Anterior cingulate cortex (tissue), 58 donors: ENCODE data around the gene INHBE.
"Not testable (repeated sequence)": the region's sequence is repeated elsewhere in the genome, so short reads cannot be mapped to it uniquely, and the experiment has no call there.

Experiments used
- DNase-seq, 58 donors: peaks; one replicate each; lab custom pipeline; 2025; lab: John Stamatoyannopoulos, UW

The INHBE gene

DNA sequence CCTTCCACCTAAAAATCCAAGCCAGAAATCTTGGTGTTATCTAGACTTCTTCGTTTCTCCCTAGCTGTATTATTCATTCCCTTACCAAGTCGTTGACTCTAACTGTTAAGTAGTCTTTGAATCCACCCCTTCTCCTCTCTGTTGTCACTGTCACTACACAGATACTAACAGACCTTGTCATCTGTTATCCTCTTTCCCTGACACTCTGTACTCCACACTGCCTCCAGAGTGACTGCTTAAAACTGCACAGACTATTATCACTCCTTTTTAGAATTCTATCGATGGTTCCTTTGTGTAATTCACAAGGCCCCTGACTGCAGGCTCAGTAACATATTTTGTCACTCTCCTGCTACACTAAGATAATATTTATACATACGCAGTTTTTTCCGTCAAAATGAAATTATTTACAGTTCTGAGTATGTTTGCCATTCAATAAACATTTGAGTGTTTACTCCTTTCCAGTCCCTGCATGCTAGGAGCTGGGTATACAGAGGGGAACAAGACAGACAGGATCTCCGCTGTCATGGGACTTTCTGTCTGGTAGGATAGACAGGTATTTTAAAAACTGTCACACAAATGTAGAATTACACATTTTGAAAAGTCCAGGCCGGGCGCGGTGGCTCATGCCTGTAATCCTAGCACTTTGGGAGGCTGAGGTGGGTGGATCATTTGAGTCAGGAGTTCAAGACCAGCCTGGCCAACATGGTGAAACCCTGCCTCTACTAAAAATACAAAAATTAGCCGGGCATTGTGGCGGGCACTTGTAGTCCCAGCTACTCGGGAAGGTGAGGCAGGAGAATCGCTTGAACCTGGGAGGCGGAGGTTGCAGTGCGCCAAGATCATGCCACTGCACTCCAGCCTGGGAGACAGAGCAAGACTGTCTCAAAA is 36.5 kb downstream of the INHBE start:
- no peak for DNase-seq

DNA sequence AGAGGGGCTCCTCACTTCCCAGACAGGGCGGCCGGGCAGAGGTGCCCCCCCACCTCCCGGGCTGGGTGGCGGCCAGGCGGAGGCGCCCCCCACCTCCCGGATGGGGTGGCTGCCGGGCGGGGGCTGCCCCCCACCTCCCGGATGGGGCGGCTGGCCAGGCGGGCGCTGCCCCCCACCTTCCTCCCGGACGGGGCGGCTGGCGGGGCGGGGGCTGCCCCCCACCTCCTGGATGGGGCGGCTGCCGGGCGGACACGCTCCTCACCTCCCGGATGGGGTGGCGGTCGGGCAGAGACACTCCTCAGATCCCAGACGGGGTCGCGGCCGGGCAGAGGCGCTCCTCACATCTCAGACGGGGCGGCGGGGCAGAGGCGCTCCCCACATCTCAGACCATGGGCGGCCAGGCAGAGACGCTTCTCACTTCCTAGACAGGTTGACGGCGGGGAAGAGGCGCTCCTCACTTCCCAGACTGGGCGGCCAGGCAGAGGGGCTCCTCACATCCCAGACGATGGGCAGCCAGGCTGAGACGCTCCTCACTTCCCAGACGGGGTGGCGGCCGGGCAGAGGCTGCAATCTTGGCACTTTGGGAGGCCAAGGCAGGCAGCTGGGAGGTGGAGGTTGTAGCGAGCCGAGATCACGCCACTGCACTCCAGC is 40.1 kb downstream of the INHBE start:
- DNase-seq, result not testable (repeated sequence)

DNA sequence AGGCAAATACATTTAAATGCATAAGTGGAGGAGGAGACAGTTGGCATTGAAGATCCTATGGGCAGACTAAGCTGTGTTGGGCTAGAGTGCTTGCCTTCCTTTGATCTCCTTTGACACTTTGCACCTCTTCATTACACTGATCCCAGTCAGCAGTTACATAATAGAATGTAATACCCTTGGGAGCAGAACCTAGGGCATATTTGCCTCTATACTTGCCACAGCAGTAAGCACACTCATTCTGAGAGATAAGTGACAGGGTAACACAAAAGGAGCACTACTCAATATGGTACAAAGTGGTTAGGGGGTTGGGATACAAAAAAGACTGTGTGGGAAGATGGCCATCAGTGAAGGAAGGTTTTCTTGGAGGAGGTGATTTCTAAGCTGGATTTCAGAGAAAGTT is 41.7 kb downstream of the INHBE start:
- DNase-seq, result no peak

DNA sequence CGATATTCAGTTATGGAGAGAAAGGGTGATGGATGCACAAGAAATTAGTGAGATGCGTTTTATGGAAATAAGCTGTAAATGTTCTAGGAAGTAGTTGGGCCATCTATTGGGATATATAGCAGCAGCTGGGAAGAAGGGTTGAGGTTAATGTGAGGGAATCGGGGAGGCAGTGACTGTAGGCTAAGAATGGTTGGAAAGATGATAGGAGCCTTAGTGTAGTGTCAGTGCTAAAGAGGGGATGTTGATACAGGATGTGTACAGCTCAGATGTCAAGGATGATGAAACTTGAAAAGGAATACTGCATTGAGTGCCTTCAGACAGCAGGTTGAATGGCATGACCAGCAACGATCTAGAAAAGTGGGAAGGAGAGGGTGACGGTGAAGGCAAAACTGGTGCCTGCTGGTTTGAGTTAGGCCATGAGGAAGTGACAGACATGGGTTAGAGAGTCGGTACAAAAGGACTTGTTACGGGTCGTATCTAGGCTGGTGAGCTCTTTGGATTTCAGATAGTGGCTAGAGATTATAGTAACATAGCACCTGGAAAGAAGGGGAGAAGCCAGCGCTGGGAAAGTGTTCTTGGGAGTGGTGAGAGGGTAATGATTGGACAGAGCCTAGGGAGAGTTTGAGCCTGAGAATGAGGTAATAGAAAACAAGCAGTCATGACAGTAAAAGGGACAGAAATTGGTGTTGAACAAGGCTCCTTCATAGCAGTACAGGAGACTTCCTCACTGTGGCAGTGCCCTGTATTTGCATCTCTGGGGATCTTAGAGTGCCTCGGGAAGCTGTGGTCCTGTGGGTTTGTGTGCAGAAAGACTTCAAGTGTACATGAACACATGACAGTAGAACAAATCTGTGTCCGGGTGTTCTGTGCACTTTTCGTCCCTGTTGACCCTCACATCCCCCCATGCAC is 42.4 kb downstream of the INHBE start:
- DNase-seq, result no peak

DNA sequence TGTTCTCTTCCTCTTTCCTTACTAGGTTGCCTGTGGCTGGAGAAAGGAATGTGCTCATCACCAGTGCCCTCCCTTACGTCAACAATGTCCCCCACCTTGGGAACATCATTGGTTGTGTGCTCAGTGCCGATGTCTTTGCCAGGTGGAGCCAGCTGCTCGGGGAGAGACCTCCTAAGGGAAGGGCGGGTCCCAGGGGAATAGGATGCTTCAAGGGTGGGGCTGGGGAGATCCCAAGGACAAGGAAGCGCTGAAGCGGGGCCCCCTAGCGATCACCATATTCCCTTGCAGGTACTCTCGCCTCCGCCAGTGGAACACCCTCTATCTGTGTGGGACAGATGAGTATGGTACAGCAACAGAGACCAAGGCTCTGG is 43.0 kb downstream of the INHBE start:
- DNase-seq, result no peak

GRCh38 chr12:57498571-57498970 is 43.5 kb downstream of the INHBE start:
- no peak for DNase-seq

DNA sequence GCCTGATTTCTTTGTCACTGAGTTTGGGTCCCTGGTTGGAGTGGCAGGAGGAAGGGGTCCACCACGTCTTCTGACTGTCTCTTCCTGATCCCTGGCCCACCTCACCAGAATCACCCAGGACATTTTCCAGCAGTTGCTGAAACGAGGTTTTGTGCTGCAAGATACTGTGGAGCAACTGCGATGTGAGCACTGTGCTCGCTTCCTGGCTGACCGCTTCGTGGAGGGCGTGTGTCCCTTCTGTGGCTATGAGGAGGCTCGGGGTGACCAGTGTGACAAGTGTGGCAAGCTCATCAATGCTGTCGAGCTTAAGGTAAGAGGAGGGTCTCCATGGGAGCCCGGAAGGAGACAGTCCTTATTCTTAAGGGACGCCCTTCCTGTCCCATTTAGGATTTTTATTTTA is 45.1 kb downstream of the INHBE start:
- no peak for DNase-seq

GRCh38 chr12:57502311-57502969 is 47.3 kb downstream of the INHBE start:
- not testable (repeated sequence) for DNase-seq

- not testable (repeated sequence) for DNase-seq
Measured at GRCh38 chr12:57506541-57506940, 51.4 kb downstream of the INHBE start.
